GM21367 (cell line): Measurements from ENCODE around the gene CENPL.
"Not testable (repeated sequence)": the region's sequence is repeated elsewhere in the genome, so short reads cannot be mapped to it uniquely, and the experiment has no call there.

ENCODE experiments used
- ATAC-seq: cut with Tn5 transposase; IDR thresholded peaks from one replicate; pipeline ENCODE4 v1.9.1; 2021; ENCODE audit not compliant: unreplicated experiment

CENPL gene

GRCh38 chr1:173824315-173825081 is at the start of gene CENPL, which contains the start of gene DARS2:
Gene CENPL, minus strand, starts transcription at chr1:173824883. Its CDS starts 13,584 bp downstream, at chr1:173811299.
Gene DARS2, plus strand, starts transcription at chr1:173824673. Its CDS starts 557 bp downstream, at chr1:173825230.
- peak; percentile 89 for ATAC-seq

- no peak for ATAC-seq
These were observed 46.8 kb upstream of the CENPL start for GRCh38 chr1:173871500-173871899.

GRCh38 chr1:173871091-173871490 is 46.4 kb upstream of the CENPL start:
- no peak for ATAC-seq

GRCh38 chr1:173870252-173871075 is 45.8 kb upstream of the CENPL start:
- ATAC-seq = no peak

- ATAC-seq = no peak
These were observed 44.3 kb upstream of the CENPL start for GRCh38 chr1:173869021-173869359.

- ATAC-seq = peak; percentile 47
These were observed 43.8 kb upstream of the CENPL start, which contains the start of gene ZBTB37 for GRCh38 chr1:173868266-173869020. Gene ZBTB37, plus strand, starts transcription at chr1:173868380. Its CDS starts 1,846 bp downstream, at chr1:173870226.

- peak; percentile 57 for ATAC-seq
These were observed 43.1 kb upstream of the CENPL start, which contains the start of gene GAS5 for GRCh38 chr1:173867753-173868265. Gene GAS5, minus strand, starts transcription at chr1:173867989.

- ATAC-seq = no peak
These were observed 42.6 kb upstream of the CENPL start for GRCh38 chr1:173867141-173867752.

GRCh38 chr1:173866413-173867115 is 41.9 kb upstream of the CENPL start:
- ATAC-seq = no peak

GRCh38 chr1:173865468-173866164 is 40.9 kb upstream of the CENPL start:
- no peak for ATAC-seq

GRCh38 chr1:173864179-173864867 is 39.6 kb upstream of the CENPL start:
- ATAC-seq = no peak

- no peak for ATAC-seq
These were observed 38.8 kb upstream of the CENPL start for GRCh38 chr1:173863224-173864161.

- ATAC-seq = no peak
These were observed 38.1 kb upstream of the CENPL start for GRCh38 chr1:173862769-173863223.

GRCh38 chr1:173862146-173862768 is 37.6 kb upstream of the CENPL start:
- ATAC-seq = not testable (repeated sequence)

GRCh38 chr1:173861731-173862145 is 37.1 kb upstream of the CENPL start:
- ATAC-seq = no peak

- no peak for ATAC-seq
These were observed 35.4 kb upstream of the CENPL start for GRCh38 chr1:173860065-173860464.

- ATAC-seq = not testable (repeated sequence)
These were observed 34.9 kb upstream of the CENPL start for GRCh38 chr1:173859547-173859946.
